Measurements from ENCODE around the gene TP53I13.

TP53I13 gene

GRCh38 chr17:29615492-29616299, 47.2 kb downstream of the TP53I13 start:
- DNase-seq (ENCODE audit: low read depth): peak; percentile 73

GRCh38 chr17:29616300-29617048, 48.0 kb downstream of the TP53I13 start:
- no peak for DNase-seq (ENCODE audit: low read depth)

GRCh38 chr17:29617125-29617480, 48.6 kb downstream of the TP53I13 start:
- peak; percentile 82 for DNase-seq (ENCODE audit: low read depth)

- peak; percentile 85 for DNase-seq (ENCODE audit: low read depth)
These were observed 49.2 kb downstream of the TP53I13 start for GRCh38 chr17:29617481-29618271.

- DNase-seq (ENCODE audit: low read depth): no peak
These were observed 50.0 kb downstream of the TP53I13 start for GRCh38 chr17:29618272-29619065.

- DNase-seq (ENCODE audit: low read depth): no peak
These were observed 50.8 kb downstream of the TP53I13 start for GRCh38 chr17:29619251-29619650.

- DNase-seq (ENCODE audit: low read depth): no peak
These were observed 51.8 kb downstream of the TP53I13 start for GRCh38 chr17:29620271-29620670.

- no peak for DNase-seq (ENCODE audit: low read depth)
These were observed 52.4 kb downstream of the TP53I13 start for GRCh38 chr17:29620779-29621500.

- no peak for DNase-seq (ENCODE audit: low read depth)
These were observed 53.3 kb downstream of the TP53I13 start for GRCh38 chr17:29621751-29622194.

All from stimulated activated CD8-positive, alpha-beta memory T cell treated with anti-CD3 and anti-CD28 coated beads, Interleukin-4, amount 100 ng/mL, for 24 hours (primary cell).